Stimulated activated CD8-positive, alpha-beta memory T cell treated with anti-CD3 and anti-CD28 coated beads, Interleukin-12 subunit alpha, Interleukin-12 subunit beta, amount 100 ng/mL, for 4 hours (primary cell): ENCODE data around the gene BLOC1S6.
A peak's percentile ranks its signal among the peaks of the same experiment; 100 is the strongest.

Experiments used
- DNase-seq: peaks from one replicate; pipeline ENCODE4 v3.0.0-alpha.2; 2020; ENCODE audit warnings: low read depth

The BLOC1S6 gene

DNA sequence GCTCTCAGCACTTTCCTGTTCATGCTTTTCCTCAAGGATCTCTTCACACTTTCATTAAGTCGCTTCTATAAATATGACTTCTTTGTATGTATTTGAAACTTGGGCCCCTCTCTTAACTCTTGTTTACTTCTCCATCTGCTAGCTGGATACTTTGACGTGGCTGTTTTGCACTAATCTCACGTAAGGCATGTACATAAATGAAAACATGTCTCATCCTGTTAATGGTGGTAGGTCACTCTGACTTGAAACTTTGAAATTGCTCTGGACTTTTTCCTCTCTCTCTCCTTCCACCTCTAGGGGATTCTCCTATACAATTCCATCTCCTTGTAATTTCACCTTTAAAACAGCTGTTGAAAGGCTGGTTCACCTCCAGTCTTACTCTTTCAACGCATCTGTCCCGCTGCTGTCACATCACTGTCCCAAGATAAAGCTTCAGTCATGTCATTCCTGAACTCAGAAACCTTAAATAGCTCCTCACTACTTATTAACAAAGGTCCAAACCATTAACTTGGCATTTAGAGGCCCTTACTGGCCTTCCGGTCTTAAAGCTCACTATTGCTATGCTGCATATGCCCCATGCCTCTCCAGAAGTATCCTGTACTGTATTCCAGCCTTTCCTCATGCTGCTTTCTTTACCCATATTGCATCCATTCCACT lies 1.2 kb downstream of the BLOC1S6 start:
- DNase-seq = no peak

DNA sequence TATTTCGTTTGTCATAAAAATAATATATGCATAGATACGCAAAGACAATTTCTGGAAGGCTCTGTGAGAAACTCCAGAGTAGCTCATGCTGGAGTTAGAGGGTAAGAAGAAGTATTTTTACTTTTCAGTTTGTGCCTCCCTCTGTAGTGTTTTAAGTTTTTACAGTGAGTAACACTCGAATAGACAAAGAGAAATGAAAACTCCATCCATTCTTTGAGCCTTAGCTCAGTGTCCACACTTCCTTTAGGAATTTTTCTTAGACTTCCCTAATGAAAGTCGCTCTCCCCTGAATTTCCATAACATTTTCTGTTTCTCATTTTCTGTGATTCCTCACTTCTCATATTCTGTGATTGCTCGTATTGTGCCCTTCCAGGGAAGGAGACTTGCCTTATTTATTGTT lies 2.1 kb downstream of the BLOC1S6 start:
- no peak for DNase-seq

- DNase-seq = no peak
These were observed 7.1 kb downstream of the BLOC1S6 start for GRCh38 chr15:45594319-45594718.

DNA sequence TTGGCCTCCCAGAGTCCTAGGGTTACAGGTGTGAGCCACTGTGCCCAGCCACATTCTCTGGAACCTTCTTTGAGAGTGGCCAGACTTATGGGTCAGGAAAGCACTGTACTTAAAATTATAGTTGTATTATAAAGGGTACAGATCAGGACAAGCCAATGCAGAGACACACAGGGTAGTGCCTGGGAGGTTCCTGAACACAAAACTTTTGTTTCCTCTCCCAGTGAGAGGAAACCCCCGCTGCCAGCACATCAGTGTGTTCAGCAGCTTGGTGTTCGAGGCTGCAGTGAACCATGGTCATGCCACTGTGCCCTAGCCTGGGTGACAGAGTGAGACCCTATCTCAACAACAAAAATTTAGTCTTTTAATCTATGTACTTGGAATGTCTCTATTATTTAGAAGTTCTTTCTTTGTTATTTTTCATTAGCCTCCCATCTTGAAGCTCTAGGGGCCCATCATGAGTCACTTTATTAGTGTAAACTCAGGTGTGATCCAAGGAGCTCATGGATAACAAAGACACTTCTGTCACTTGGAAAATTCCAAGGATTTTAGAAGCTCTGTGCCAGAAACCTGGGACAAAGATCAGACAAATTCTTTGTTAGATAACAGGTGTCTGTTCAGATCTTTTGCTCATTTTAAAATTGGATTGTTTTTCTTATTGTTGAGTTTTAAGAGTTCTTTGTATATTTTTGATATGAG lies 7.8 kb downstream of the BLOC1S6 start:
- no peak for DNase-seq

- DNase-seq = no peak
These were observed 16.7 kb downstream of the BLOC1S6 start for GRCh38 chr15:45603881-45604280.

DNA sequence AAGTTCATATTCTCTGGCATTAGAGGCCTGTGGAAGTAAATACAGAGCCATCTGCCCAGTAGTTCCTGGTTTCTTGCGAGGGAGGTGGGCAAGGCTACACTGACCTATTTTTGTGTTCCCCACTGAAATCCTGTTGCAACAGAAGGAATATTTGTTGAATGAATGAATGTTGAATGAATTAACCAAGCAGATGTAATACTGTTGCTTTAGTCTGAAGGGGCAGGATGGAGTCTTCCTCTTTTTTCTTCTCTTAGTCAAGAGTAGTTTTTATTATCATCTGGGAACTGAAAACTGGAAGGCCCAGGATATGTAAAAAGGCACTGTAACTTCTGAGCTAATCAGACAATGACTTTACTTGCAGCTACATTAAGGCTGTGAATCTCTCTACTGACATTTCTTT lies 17.1 kb downstream of the BLOC1S6 start:
- DNase-seq = no peak

GRCh38 chr15:45606413-45606812 lies 19.2 kb downstream of the BLOC1S6 start:
- DNase-seq = no peak

DNA sequence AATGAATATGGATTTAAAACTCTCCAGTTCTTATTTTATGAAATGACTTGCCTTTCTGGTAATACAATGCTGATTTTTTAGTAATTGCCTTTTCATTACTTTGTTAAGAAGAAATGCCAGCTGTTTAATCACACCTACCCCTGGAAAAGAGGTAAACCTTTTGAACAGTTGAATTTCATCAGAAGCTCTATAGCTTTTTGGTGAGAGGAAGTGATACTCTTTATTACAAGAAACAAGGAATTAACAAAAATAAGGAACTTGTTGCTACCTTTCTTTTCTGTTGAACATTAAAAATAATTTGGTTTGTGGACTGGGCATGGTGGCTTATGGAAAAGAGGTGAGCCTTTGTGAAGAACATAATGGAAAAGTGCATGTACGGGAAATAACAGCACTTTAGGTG lies 19.7 kb downstream of the BLOC1S6 start:
- no peak for DNase-seq

DNA sequence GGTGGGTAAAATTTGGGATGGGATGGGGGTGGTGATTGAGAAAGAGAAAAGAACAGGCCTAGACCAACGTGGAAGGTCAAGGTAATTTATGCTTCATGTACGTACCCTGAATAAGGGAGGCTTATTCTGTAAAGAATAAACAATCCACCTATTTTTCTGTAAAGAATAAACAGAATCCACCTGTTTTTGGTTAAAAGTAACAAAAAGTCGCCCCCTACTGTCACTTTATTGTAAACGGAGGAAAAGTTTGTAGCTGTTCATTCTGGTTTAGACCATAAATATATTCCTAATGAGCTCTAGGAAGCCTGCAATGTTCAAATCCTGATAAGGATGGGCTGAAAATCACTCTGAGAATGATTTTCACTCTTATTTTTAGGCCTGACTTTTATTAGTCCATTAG lies 24.1 kb downstream of the BLOC1S6 start:
- no peak for DNase-seq

DNA sequence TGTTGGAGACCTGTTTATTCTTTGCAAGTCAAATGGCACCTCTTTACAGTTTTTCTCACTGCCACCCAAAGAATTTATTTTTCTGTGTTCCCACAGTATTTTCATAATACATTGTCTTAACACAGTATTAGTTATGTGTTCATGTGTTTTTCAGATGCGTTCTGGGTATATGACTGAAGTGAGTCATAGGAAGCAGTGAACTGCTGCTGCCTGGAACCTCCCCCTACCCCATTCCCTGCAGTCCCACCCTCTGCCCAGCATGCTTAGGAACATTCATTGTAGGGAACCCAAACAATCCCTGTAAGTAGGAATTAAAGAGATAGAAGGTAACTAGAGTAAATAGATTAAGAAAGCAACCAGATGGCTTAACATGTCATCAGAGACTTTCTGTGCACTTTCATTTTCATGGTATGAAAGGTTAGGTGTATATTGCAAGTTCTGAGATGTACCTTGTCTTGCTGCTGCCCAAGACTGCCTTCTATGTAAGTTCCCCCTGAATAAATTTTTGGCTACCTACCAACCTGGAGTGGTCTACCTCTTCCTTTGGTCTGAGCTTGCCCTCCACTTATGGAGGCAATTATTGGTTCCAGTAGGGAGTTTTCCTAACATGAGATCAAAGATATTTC lies 25.7 kb downstream of the BLOC1S6 start:
- no peak for DNase-seq

DNA sequence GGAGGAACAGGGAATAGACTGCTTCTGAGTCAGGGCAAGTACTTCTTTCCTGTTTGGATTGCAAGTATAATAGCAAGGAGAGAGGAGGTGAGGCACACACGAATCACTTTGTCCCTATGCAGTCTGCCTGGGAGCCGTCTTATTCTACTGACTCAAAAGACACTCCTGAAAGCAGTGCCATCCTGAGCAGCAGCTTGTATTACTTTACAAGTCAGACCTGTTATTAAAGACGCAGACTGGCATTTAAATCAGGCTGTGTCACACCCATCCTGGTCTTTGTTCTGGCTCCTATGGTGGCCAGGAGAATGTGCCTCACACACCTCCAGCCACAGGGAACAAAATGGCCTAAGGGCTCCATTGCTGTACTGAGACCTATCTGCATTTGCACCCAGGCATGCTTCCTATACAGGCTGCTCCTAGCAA lies 29.7 kb downstream of the BLOC1S6 start:
- no peak for DNase-seq

DNA sequence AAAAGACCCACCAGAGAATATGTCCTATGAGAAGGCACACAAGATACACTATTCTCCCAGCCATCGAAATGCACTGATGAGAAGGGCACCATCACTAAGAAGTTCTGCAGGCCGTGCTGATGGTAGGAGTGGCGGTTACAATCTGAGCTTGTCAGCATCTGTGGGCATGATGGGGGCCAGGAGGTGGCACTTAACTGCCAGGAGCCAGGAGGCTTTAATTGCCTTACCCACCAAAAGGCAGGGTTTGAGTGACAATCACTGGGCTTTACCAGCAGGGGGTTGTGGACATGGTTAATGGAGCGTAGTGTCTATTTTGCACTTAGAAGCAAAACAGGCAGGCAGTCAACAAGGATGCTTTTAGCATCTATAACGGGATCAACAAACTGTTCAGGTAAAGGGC lies 31.6 kb downstream of the BLOC1S6 start:
- no peak for DNase-seq

DNA sequence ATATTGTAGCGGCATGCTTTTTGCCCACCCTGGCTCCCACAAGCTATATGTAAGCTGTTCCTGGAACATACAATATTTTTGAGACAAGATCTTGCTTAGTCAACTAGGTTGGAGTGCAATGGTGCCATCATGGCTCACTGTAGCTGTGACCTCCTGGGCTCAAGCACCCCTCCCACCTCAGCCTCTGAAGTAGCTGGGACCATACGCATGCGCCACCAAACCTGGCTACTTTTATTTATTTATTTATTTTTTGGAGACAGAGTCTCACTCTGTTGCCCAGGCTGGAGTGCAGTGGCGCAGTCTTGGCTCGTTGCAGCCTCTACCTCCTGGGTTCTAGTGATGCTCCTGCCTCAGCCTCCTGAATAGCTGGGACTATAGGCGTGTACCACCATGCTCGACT lies 41.0 kb downstream of the BLOC1S6 start:
- DNase-seq = no peak

DNA sequence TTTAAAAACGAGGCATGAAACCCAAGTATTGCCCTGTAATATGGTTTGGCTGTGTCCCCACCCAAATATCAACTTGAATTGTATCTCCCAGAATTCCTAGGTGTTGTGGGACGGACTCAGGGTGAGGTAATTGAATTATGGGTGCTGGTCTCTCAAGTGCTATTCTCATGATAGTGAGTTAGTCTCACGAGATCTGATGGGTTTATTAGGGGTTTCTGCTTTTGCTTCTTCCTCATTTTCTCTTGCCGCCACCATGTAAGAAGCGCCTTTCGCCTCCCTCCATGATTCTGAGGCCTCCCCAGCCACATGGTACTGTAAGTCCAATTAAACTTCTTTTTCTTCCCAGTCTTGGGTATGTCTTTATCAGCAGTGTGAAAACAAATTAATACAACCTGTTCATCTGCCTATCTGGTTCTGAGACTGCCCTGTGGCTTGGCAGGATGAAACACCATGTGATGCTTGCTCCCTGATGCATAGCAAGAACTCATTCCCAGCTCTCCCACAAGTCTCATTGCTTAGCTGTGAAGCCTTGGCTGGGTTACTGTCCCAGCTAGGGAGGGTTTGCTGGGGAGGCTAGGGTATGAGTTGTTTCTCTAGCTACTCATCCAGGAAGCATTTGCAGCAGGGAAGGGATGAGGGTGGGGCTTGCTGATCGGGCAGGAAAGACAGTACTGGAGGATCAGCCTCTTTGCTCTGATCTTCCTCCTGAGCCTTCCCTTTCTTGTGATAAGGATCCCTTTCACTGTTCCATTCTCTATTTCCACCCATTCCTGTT lies 43.9 kb downstream of the BLOC1S6 start:
- DNase-seq = no peak

DNA sequence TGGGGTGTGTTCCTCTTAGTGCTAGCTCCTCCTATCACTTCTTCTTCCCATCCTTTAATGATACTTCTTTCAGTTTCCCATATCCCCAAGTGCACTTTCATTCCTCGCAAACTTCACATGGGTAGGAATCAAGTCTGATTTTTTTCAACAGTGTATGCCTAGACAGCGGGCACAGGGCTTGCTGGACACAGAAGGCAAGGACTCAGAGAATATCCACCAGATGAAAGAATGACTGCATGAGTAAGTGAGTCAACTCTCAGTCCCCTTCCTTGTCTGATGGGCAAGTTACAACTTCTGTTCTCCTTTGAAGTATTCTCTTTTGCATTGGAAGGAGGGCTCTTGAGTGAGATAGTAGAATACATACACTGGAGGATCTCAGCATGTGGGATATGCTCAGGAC lies 44.6 kb downstream of the BLOC1S6 start:
- DNase-seq = no peak

- peak; percentile 53 for DNase-seq
These were observed 47.4 kb downstream of the BLOC1S6 start, which contains the start of gene SQOR for GRCh38 chr15:45634432-45635190. Gene SQOR, plus strand, starts transcription at chr15:45635029. Its CDS starts 23,895 bp downstream, at chr15:45658924.

DNA sequence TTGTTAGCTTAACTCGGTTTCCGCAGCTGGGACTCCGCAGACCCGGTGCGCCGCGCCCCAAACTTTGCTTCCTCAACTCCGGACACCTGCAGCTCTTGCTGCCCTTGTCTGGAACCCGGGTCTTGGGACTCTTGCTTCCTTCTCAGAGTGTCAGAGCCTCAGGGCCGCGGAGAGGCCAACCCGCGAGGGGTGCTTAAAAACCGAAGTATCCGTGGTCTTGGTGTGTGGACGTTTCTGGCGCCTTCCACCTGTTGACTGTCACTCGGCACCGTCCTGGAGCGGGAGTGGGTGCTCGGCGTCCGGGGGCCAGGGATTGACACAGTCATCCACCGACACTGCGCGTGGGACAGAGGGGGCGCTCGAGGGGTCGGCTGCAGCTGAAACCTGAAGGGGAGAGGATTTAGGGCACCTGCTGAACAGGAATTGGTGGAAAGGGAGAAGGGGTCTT lies 48.0 kb downstream of the BLOC1S6 start:
- DNase-seq = peak; percentile 50

DNA sequence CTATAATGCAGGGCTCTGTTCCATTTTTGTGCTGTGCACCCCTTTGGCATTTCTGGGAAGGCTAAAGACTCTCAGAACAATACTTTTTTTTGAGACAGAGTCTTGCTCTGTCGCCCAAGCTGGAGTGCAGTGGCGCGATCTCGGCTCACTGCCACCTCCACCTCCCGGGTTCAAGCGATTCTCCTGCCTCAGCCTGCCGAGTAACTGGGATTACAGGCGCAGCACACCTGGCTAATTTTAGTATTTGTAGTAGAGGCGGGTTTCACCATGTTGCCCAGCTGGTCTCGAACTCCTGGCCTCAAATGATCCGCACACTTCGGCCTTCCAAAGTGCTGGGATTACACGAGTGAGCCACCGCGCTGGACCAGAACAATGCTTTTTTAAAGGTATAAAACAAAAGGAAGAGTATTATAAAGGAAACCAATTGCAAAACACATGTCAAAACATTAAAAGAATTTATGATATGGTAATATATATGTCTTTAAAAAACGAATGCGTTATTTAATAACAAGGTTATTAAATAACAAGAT lies 48.6 kb downstream of the BLOC1S6 start:
- DNase-seq = no peak

DNA sequence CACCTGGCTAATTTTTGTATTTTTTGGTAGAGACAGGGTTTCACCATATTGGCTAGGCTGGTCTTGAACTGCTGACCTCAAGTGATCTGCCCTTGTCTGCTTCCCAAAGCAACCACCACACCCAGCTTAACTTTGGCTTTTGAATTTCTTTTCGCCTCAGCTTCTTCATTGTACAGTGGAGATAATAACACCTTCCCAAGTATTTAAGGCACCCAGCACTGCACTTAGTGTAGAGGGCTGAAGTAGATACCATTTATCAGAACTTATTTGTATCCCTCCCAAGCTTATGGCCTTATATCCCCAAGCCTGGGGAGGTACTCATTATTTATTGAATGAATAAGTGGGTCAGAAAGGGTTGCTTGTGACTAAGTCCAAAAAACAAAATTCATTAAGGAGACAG lies 50.0 kb downstream of the BLOC1S6 start:
- DNase-seq = no peak

DNA sequence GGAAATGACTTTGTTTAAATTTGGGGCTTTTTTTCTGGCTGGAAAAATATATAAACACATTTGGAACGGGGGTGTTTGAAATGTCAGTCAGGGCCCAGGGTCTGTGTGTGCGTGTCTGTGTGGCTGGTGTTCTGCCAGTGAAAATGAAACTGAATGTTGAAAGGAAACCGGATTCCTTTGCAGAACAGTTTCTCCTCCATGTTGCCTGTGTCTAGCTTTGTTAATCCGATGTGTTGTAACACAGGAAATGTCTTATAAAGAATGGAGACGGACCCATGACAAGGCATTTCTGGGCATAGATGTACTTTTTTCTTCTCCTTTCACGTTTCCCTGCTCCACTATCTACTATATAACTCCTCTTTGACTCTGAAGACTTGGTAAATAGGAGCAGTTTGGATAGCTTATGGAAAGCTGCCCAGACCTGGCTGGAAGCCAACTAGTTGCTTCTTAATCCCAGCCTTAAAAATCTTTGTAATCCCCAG lies 50.4 kb downstream of the BLOC1S6 start:
- DNase-seq = no peak

DNA sequence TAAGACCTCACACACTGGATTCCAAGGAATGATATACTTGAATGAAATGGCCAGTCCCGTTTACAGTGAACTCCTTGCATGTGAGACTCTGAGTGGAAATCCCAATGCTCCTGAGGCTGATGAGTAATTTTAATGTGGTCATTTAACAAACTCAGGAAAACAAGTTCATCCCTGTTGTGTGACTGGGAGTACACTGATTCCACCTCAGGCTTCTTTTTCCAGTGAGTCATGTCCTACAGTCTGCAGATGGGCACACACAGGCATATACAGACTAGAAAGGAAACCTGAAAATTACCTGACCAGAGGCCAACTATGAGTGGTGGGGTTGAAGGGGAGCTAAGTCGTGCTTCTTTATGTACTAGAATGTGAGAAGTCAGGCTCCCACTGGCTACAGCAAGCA lies 53.4 kb downstream of the BLOC1S6 start:
- no peak for DNase-seq
